CD4-positive, alpha-beta T cell treated with Interleukin-21 for 1 hour (primary cell): Measurements from ENCODE around the gene TMEM121.
"Not testable (repeated sequence)": the region's sequence is repeated elsewhere in the genome, so short reads cannot be mapped to it uniquely, and the experiment has no call there.

Experiments used
- DNase-seq: peaks from one replicate; pipeline ENCODE4 v3.0.0-alpha.2; 2020

TMEM121 gene

GRCh38 chr14:105528586-105529318 is 2.4 kb downstream of the TMEM121 start:
- no peak for DNase-seq

- no peak for DNase-seq
These were observed 2.9 kb downstream of the TMEM121 start for GRCh38 chr14:105529319-105529568.

GRCh38 chr14:105529569-105530284 is 3.3 kb downstream of the TMEM121 start:
- DNase-seq: peak; percentile 39

GRCh38 chr14:105530285-105531087 is 4.1 kb downstream of the TMEM121 start:
- DNase-seq: no peak

- DNase-seq: no peak
These were observed 4.9 kb downstream of the TMEM121 start for GRCh38 chr14:105531088-105531893.

GRCh38 chr14:105531894-105532623 is 5.7 kb downstream of the TMEM121 start:
- no peak for DNase-seq

- no peak for DNase-seq
These were observed 6.4 kb downstream of the TMEM121 start for GRCh38 chr14:105532735-105533141.

- DNase-seq: no peak
These were observed 7.0 kb downstream of the TMEM121 start for GRCh38 chr14:105533391-105533790.

- DNase-seq: no peak
These were observed 7.6 kb downstream of the TMEM121 start for GRCh38 chr14:105533811-105534498.

GRCh38 chr14:105534586-105534985 is 8.2 kb downstream of the TMEM121 start:
- no peak for DNase-seq

GRCh38 chr14:105536051-105536450 is 9.7 kb downstream of the TMEM121 start:
- DNase-seq: no peak

- no peak for DNase-seq
These were observed 10.6 kb downstream of the TMEM121 start for GRCh38 chr14:105536691-105537579.

- DNase-seq: peak; percentile 68
These were observed 11.4 kb downstream of the TMEM121 start for GRCh38 chr14:105537580-105538474.

- no peak for DNase-seq
These were observed 12.2 kb downstream of the TMEM121 start for GRCh38 chr14:105538481-105539049.

- DNase-seq: no peak
These were observed 14.4 kb downstream of the TMEM121 start for GRCh38 chr14:105540811-105541210.

GRCh38 chr14:105541218-105541875 is 15.0 kb downstream of the TMEM121 start:
- no peak for DNase-seq

- not testable (repeated sequence) for DNase-seq
These were observed 19.3 kb downstream of the TMEM121 start for GRCh38 chr14:105545676-105546075.

GRCh38 chr14:105546410-105546809 is 20.0 kb downstream of the TMEM121 start:
- DNase-seq: not testable (repeated sequence)
